ENCODE results near the gene ZSWIM6.

The ZSWIM6 gene

GRCh38 chr5:61331407-61332357 lies at the start of gene ZSWIM6:
Gene ZSWIM6, plus strand, starts transcription at chr5:61332258. Its CDS starts 15 bp downstream, at chr5:61332273.
- POLR2A ChIA-PET, result interaction anchor here (0.6 to 2.1 kb wide), 8 partner anchors 13 to 328 kb away, joined by 3 to 8 read pairs (median 4); partner anchors contain the start of gene SMIM15
- DNase-seq (ENCODE audit: extremely low spot score), result peak; percentile 92
- TF ChIP-seq LEF1 (IDR thresholded peaks at IDR 0.05; ENCODE audit: borderline replicate concordance) (peak; percentile 41; the same call in 1 of the 2 replicates), BHLHE40 (IDR thresholded peaks at IDR 0.05; ENCODE audit: borderline replicate concordance) (no peak), L3MBTL2 (conservative IDR thresholded peaks at IDR 0.05) (no peak; the same call in 1 of the 2 replicates), SUZ12 (IDR thresholded peaks at IDR 0.05) (no peak), ELF4 (IDR thresholded peaks at IDR 0.05) (peak; percentile 69)
- CTCF ChIA-PET, result no interaction called here

GRCh38 chr5:61283471-61283870 lies 48.6 kb upstream of the ZSWIM6 start:
- ChIA-PET POLR2A (no interaction called here), CTCF (no interaction called here)
- TF ChIP-seq ARNT (IDR thresholded peaks at IDR 0.05) (no peak), L3MBTL2 (conservative IDR thresholded peaks at IDR 0.05) (no peak), FOXM1 (IDR thresholded peaks at IDR 0.05; ENCODE audit: borderline replicate concordance) (no peak), PKNOX1 (IDR thresholded peaks at IDR 0.05) (no peak), FOXK2 (IDR thresholded peaks at IDR 0.05) (no peak), FOXA1 (IDR thresholded peaks at IDR 0.05) (no peak), SUZ12 (IDR thresholded peaks at IDR 0.05) (no peak), CTBP1 (IDR thresholded peaks at IDR 0.05; ENCODE audit: borderline replicate concordance) (no peak), BHLHE40 (IDR thresholded peaks at IDR 0.05; ENCODE audit: borderline replicate concordance) (no peak), LEF1 (IDR thresholded peaks at IDR 0.05; ENCODE audit: borderline replicate concordance) (no peak), TARDBP (IDR thresholded peaks at IDR 0.05) (no peak), SP1 (IDR thresholded peaks at IDR 0.05) (no peak), HDGF (IDR thresholded peaks at IDR 0.05; ENCODE audit: borderline replicate concordance) (no peak), ZNF384 (IDR thresholded peaks at IDR 0.05) (no peak)
- DNase-seq (ENCODE audit: extremely low spot score), result no peak

- POLR2A ChIA-PET, result no interaction called here
These were observed 46.5 kb upstream of the ZSWIM6 start for GRCh38 chr5:61285531-61285930.

GRCh38 chr5:61286446-61287132 lies 45.5 kb upstream of the ZSWIM6 start:
- POLR2A ChIA-PET, result no interaction called here
- TF ChIP-seq TARDBP (IDR thresholded peaks at IDR 0.05), result no peak
- no peak for TF ChIP-seq HDGF (IDR thresholded peaks at IDR 0.05; ENCODE audit: borderline replicate concordance)
- TF ChIP-seq NFRKB (IDR thresholded peaks at IDR 0.05), result no peak
- no peak for TF ChIP-seq PKNOX1 (IDR thresholded peaks at IDR 0.05)
- no peak for TF ChIP-seq SP1 (IDR thresholded peaks at IDR 0.05)
- CTCF ChIA-PET, result no interaction called here
- no peak for DNase-seq (ENCODE audit: extremely low spot score)

More at GRCh38 chr5:61285531-61285930, 46.5 kb upstream of the ZSWIM6 start:
- TF ChIP-seq NFRKB (IDR thresholded peaks at IDR 0.05) (no peak), ELF4 (IDR thresholded peaks at IDR 0.05) (no peak), ARNT (IDR thresholded peaks at IDR 0.05) (no peak), TARDBP (IDR thresholded peaks at IDR 0.05) (no peak), FOXA1 (IDR thresholded peaks at IDR 0.05) (no peak), SUZ12 (IDR thresholded peaks at IDR 0.05) (no peak), ZNF384 (IDR thresholded peaks at IDR 0.05) (no peak), PKNOX1 (IDR thresholded peaks at IDR 0.05) (no peak), BHLHE40 (IDR thresholded peaks at IDR 0.05; ENCODE audit: borderline replicate concordance) (no peak), CTBP1 (IDR thresholded peaks at IDR 0.05; ENCODE audit: borderline replicate concordance) (no peak), HDGF (IDR thresholded peaks at IDR 0.05; ENCODE audit: borderline replicate concordance) (no peak), FOXM1 (IDR thresholded peaks at IDR 0.05; ENCODE audit: borderline replicate concordance) (no peak), FOXK2 (IDR thresholded peaks at IDR 0.05) (no peak), LEF1 (IDR thresholded peaks at IDR 0.05; ENCODE audit: borderline replicate concordance) (no peak), L3MBTL2 (conservative IDR thresholded peaks at IDR 0.05) (no peak), SP1 (IDR thresholded peaks at IDR 0.05) (no peak)
- CTCF ChIA-PET, result interaction anchor here (0.6 kb wide), 1 partner anchor 9 kb away, joined by 3 read pairs; no protein-coding TSS in a partner anchor
- DNase-seq (ENCODE audit: extremely low spot score), result no peak

GRCh38 chr5:61287474-61287873 lies 44.6 kb upstream of the ZSWIM6 start:
- ChIA-PET CTCF (no interaction called here), POLR2A (no interaction called here)
- no peak for DNase-seq (ENCODE audit: extremely low spot score)
- no peak for TF ChIP-seq ELF4 (IDR thresholded peaks at IDR 0.05)
- TF ChIP-seq FOXK2 (IDR thresholded peaks at IDR 0.05), result no peak
- TF ChIP-seq FOXA1 (IDR thresholded peaks at IDR 0.05), result no peak
- no peak for TF ChIP-seq PKNOX1 (IDR thresholded peaks at IDR 0.05)
- no peak for TF ChIP-seq BHLHE40 (IDR thresholded peaks at IDR 0.05; ENCODE audit: borderline replicate concordance)
- TF ChIP-seq HDGF (IDR thresholded peaks at IDR 0.05; ENCODE audit: borderline replicate concordance), result no peak
- TF ChIP-seq ARNT (IDR thresholded peaks at IDR 0.05), result no peak
- TF ChIP-seq L3MBTL2 (conservative IDR thresholded peaks at IDR 0.05), result no peak
- TF ChIP-seq ZNF384 (IDR thresholded peaks at IDR 0.05), result no peak
- no peak for TF ChIP-seq CTBP1 (IDR thresholded peaks at IDR 0.05; ENCODE audit: borderline replicate concordance)
- TF ChIP-seq FOXM1 (IDR thresholded peaks at IDR 0.05; ENCODE audit: borderline replicate concordance), result no peak
- TF ChIP-seq TARDBP (IDR thresholded peaks at IDR 0.05), result no peak
- no peak for TF ChIP-seq SP1 (IDR thresholded peaks at IDR 0.05)
- TF ChIP-seq NFRKB (IDR thresholded peaks at IDR 0.05), result no peak
- no peak for TF ChIP-seq SUZ12 (IDR thresholded peaks at IDR 0.05)
- no peak for TF ChIP-seq LEF1 (IDR thresholded peaks at IDR 0.05; ENCODE audit: borderline replicate concordance)
